EL (cell line): ENCODE data around the gene CFAP54.
"Not testable (repeated sequence)": the region's sequence is repeated elsewhere in the genome, so short reads cannot be mapped to it uniquely, and the experiment has no call there.

ENCODE experiments used
- DNase-seq: peaks from one replicate; pipeline ENCODE4 v3.0.0-alpha.2; 2016

The CFAP54 gene

GRCh38 chr12:96473394-96474093 lies 15.8 kb upstream of the CFAP54 start:
- DNase-seq = no peak

GRCh38 chr12:96474206-96474605 lies 15.2 kb upstream of the CFAP54 start:
- no peak for DNase-seq

- DNase-seq = no peak
Measured at GRCh38 chr12:96478011-96478410, 11.4 kb upstream of the CFAP54 start.

GRCh38 chr12:96482086-96482485 lies 7.3 kb upstream of the CFAP54 start:
- DNase-seq = no peak

- no peak for DNase-seq
Measured at GRCh38 chr12:96483116-96483515, 6.3 kb upstream of the CFAP54 start.

- DNase-seq = peak; percentile 70
Measured at GRCh38 chr12:96486751-96487613, 2.4 kb upstream of the CFAP54 start.

- no peak for DNase-seq
Measured at GRCh38 chr12:96487634-96488033, 1.7 kb upstream of the CFAP54 start.

GRCh38 chr12:96493106-96493505 lies 3.7 kb downstream of the CFAP54 start:
- peak; percentile 43 for DNase-seq

GRCh38 chr12:96494154-96494553 lies 4.8 kb downstream of the CFAP54 start:
- DNase-seq = not testable (repeated sequence)

GRCh38 chr12:96495155-96495554 lies 5.8 kb downstream of the CFAP54 start:
- no peak for DNase-seq

- no peak for DNase-seq
Measured at GRCh38 chr12:96495841-96496545, 6.6 kb downstream of the CFAP54 start.

- no peak for DNase-seq
Measured at GRCh38 chr12:96496944-96497343, 7.6 kb downstream of the CFAP54 start.

- no peak for DNase-seq
Measured at GRCh38 chr12:96497855-96498254, 8.5 kb downstream of the CFAP54 start.

GRCh38 chr12:96500693-96501092 lies 11.3 kb downstream of the CFAP54 start:
- DNase-seq = peak; percentile 32

- DNase-seq = peak; percentile 65
Measured at GRCh38 chr12:96501133-96501761, 11.9 kb downstream of the CFAP54 start.

GRCh38 chr12:96501908-96502307 lies 12.5 kb downstream of the CFAP54 start:
- no peak for DNase-seq

- no peak for DNase-seq
Measured at GRCh38 chr12:96502477-96502876, 13.1 kb downstream of the CFAP54 start.

- DNase-seq = no peak
Measured at GRCh38 chr12:96502949-96503532, 13.7 kb downstream of the CFAP54 start.

- DNase-seq = no peak
Measured at GRCh38 chr12:96503976-96504375, 14.6 kb downstream of the CFAP54 start.

GRCh38 chr12:96506776-96507175 lies 17.4 kb downstream of the CFAP54 start:
- DNase-seq = no peak

GRCh38 chr12:96510306-96510764 lies 21.0 kb downstream of the CFAP54 start:
- DNase-seq = no peak

GRCh38 chr12:96513166-96513565 lies 23.8 kb downstream of the CFAP54 start:
- no peak for DNase-seq

- DNase-seq = no peak
Measured at GRCh38 chr12:96513681-96514080, 24.3 kb downstream of the CFAP54 start.
